Measurements from ENCODE around the gene TTC4. TPM values are rescaled to one million over a fixed set of nuclear protein-coding genes. Genes with fewer than 3 reads are reported as not detected.
A peak's percentile ranks its signal among the peaks of the same experiment; 100 is the strongest.

The TTC4 gene
- 10 to 100 TPM in 3 of 6 experiments, 1 to 10 TPM in 3; 8.1 to 19.2 (median 10.0) TPM for total RNA-seq
- long read RNA-seq, partial matches to known transcripts = 1 of 6 reads
- long read RNA-seq, other reads (novel, unspliced or antisense) = 0 of 6 reads

- H3K4me1 ChIP-seq = peaks cover 0 to 16% (median 6%) of the 10 kb centered on the region in 4 donors
- intact Hi-C loops (cut with DNase I) = no loop called here
- H3K4me3 ChIP-seq = peak within 1 kb of the TSS; percentile 91 to 99 (median 97)
- H3K27me3 ChIP-seq = no peaks in the 10 kb centered on the region
- WGBS (ENCODE audit: insufficient coverage, low coverage, low lambda C conversion rate, missing lambda C conversion rate) = under 1% methylated on average over 10 of the region's 51 CpGs
- H3K27ac ChIP-seq = peak within 1 kb of the TSS in 2 of 3 donors; percentile 48
- DNase-seq = peak; percentile 85 to 87 (median 85)
- ATAC-seq = peak; percentile 99 to 100 (median 100)
- H3K9me3 ChIP-seq = no peaks in the 10 kb centered on the region
- TF ChIP-seq POLR2A (IDR thresholded peaks at IDR 0.05) (peak; percentile 60), CTCF (IDR thresholded peaks at IDR 0.05) (peak in 1 of 4 donors; percentile 11)
- peaks cover 0 to 10% (median 5%) of the 10 kb centered on the region in 4 donors for H3K36me3 ChIP-seq
Measured at GRCh38 chr1:54715493-54716298, at the start of gene TTC4. Gene TTC4 (plus strand): TSS chr1:54715861. CDS start chr1:54715909, 48 bp downstream.

GRCh38 chr1:54666333-54666732 is 49.3 kb upstream of the TTC4 start:
- no peak for TF ChIP-seq CTCF (IDR thresholded peaks at IDR 0.05)
- TF ChIP-seq POLR2A (IDR thresholded peaks at IDR 0.05) = no peak
- intact Hi-C loops (cut with DNase I) = no loop called here
- ATAC-seq (no peak), DNase-seq (no peak)
- no peaks in the 10 kb centered on the region for H3K4me1 ChIP-seq
- no peaks in the 10 kb centered on the region for H3K9me3 ChIP-seq
- no peak overlapping the region for H3K4me3 ChIP-seq
- 85% methylated on average over 5 of the region's 6 CpGs for WGBS (ENCODE audit: insufficient coverage, low coverage, low lambda C conversion rate, missing lambda C conversion rate)
- H3K36me3 ChIP-seq = no peaks in the 10 kb centered on the region
- no peaks in the 10 kb centered on the region for H3K27me3 ChIP-seq
- H3K27ac ChIP-seq = no peak overlapping the region

GRCh38 chr1:54667797-54668196 is 47.9 kb upstream of the TTC4 start:
- Histone ChIP-seq H3K27me3 (no peaks in the 10 kb centered on the region), H3K36me3 (no peaks in the 10 kb centered on the region), H3K4me3 (no peak overlapping the region), H3K4me1 (no peaks in the 10 kb centered on the region), H3K9me3 (no peaks in the 10 kb centered on the region), H3K27ac (no peak overlapping the region)
- no peak for TF ChIP-seq CTCF (IDR thresholded peaks at IDR 0.05)
- DNase-seq (no peak), ATAC-seq (no peak)
- WGBS (ENCODE audit: insufficient coverage, low coverage, low lambda C conversion rate, missing lambda C conversion rate) = 83% methylated on average over 2 of the region's 2 CpGs
- intact Hi-C loops (cut with DNase I) = no loop called here

- 76% methylated on average over 2 of the region's 2 CpGs for WGBS (ENCODE audit: insufficient coverage, low coverage, low lambda C conversion rate, missing lambda C conversion rate)
- TF ChIP-seq CTCF (IDR thresholded peaks at IDR 0.05) (no peak), POLR2A (IDR thresholded peaks at IDR 0.05) (no peak)
- H3K27me3 ChIP-seq = no peaks in the 10 kb centered on the region
- no peaks in the 10 kb centered on the region for H3K9me3 ChIP-seq
- DNase-seq = no peak
- intact Hi-C loops (cut with DNase I) = no loop called here
- no peak for ATAC-seq
- no peak overlapping the region for H3K4me3 ChIP-seq
- no peaks in the 10 kb centered on the region for H3K4me1 ChIP-seq
- no peaks in the 10 kb centered on the region for H3K36me3 ChIP-seq
- H3K27ac ChIP-seq = no peak overlapping the region
Measured at GRCh38 chr1:54668567-54668966, 47.1 kb upstream of the TTC4 start.
